Esophagus squamous epithelium (tissue), 4 donors: ENCODE measurements around the gene KLHL28.

ENCODE experiments used
- POLR2A ChIP-seq, 4 donors: fragments of 450-650 bp; IDR thresholded peaks; one replicate each; pipeline ENCODE4 v1.6.1; 2017; ENCODE audit warnings: antibody characterized with exemption in 4 of 4, mild to moderate bottlenecking in 4 of 4, moderate library complexity in 3 of 4
- TF ChIP-seq, protein P1 (sequence below), 6 experiments: fragments of 450-650 bp in 4 of 6; fragments of 200-600 bp in 2 of 6; sonication (generic) in 2 of 6; IDR thresholded peaks; one replicate each; pipeline ENCODE4 v1.5.1; 2016 to 2019; ENCODE audit warnings: antibody characterized with exemption in 6 of 6, mild to moderate bottlenecking in 4 of 6, moderate library complexity in 4 of 6

DNA sequence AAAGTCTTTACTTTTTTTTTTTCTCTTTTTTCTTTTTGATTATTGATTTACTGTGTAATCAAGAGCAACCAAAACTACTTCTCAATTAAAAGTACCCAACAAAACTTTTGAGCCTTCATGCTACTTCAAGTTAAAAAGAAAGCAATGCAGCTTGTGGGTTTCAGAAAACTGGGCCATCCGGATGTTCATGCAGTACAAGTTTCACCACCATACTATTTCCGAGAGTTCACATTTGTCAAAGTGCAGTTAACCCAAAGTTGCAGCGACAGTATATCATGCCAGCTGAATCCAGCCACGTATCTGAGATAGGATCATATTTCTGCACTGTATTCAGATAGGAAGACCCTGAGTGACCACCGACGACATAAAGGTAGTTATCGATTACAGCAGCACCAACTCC is 33.0 kb downstream of the KLHL28 start:
- TF ChIP-seq, protein P1, sequence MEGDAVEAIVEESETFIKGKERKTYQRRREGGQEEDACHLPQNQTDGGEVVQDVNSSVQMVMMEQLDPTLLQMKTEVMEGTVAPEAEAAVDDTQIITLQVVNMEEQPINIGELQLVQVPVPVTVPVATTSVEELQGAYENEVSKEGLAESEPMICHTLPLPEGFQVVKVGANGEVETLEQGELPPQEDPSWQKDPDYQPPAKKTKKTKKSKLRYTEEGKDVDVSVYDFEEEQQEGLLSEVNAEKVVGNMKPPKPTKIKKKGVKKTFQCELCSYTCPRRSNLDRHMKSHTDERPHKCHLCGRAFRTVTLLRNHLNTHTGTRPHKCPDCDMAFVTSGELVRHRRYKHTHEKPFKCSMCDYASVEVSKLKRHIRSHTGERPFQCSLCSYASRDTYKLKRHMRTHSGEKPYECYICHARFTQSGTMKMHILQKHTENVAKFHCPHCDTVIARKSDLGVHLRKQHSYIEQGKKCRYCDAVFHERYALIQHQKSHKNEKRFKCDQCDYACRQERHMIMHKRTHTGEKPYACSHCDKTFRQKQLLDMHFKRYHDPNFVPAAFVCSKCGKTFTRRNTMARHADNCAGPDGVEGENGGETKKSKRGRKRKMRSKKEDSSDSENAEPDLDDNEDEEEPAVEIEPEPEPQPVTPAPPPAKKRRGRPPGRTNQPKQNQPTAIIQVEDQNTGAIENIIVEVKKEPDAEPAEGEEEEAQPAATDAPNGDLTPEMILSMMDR (IDR thresholded peaks at IDR 0.05): no peak
- TF ChIP-seq POLR2A (IDR thresholded peaks at IDR 0.05): no peak
